Measurements from ENCODE around the gene RNF6.

- TF ChIP-seq REST (IDR thresholded peaks at IDR 0.05; ENCODE audit: low read depth): no peak
- TF ChIP-seq SP1 (IDR thresholded peaks at IDR 0.05; ENCODE audit: low read depth): no peak
- TF ChIP-seq YY1 (IDR thresholded peaks at IDR 0.05; ENCODE audit: extremely low read depth, insufficient replicate concordance, low read depth, low read length): no peak
- no peak for TF ChIP-seq MAX (IDR thresholded peaks at IDR 0.05)
- TF ChIP-seq CTCF (IDR thresholded peaks at IDR 0.05 in 2 of 3, conservative IDR thresholded peaks at IDR 0.05 in 1 of 3; ENCODE audit: borderline replicate concordance in 1 of 3, insufficient read depth in 1 of 3, low read depth in 2 of 3, low read length in 2 of 3): no peak
- TF ChIP-seq SIN3A (IDR thresholded peaks at IDR 0.05; ENCODE audit: low read depth): no peak
Observed at GRCh38 chr13:26220575-26220974, 1.5 kb downstream of the RNF6 start.
